Endothelial cell of umbilical vein (primary cell): ENCODE measurements around the gene GALNT1. TPM values are rescaled to one million over a fixed set of nuclear protein-coding genes. Genes with fewer than 3 reads are reported as not detected.

Experiments
- BruUV-seq: library from RNA; stranded (reverse); fragments of 400-500 nt; replicated peaks from 2 replicates; lab custom pipeline; 2021; lab: Mats Ljungman, UMichigan
- CTCF ChIA-PET: fragments of 300-600, 350-600 bp; sonication (Branson Sonifier 250); formaldehyde crosslinking; loops from one replicate; lab custom pipeline; 2021; ENCODE audit warnings: antibody characterized with exemption, inconsistent platforms; lab: Charles Lee
- POLR2A ChIA-PET: fragments of 300-600, 350-600 bp; sonication (Branson Sonifier 250); formaldehyde crosslinking; loops from one replicate; lab custom pipeline; 2021; ENCODE audit warnings: antibody characterized with exemption, inconsistent platforms; lab: Charles Lee
- DNase-seq: peaks from one replicate; pipeline ENCODE4 v3.0.0-alpha.2; 2011; ENCODE audit warnings: low read depth, low spot score
- FAIRE-seq: peaks from 2 replicates; lab custom pipeline; 2011; peaks lifted over from hg19 to GRCh38; lab: Jason Lieb, UNC
- H2AFZ ChIP-seq: 2 replicates; pipeline ENCODE4 v1.6.0; 2012; ENCODE audit warnings: low read depth, low read length, control low read depth, inconsistent platforms
- H3K27ac ChIP-seq: 2 replicates; pipeline ENCODE4 v1.5.1; 2011; ENCODE audit warnings: low read depth, mild to moderate bottlenecking, control low read depth, low read length, moderate library complexity; ENCODE audit not compliant: insufficient read depth
- H3K27me3 ChIP-seq, 2 experiments: 2 replicates each; pipeline versions ENCODE4 v1.6.0 to v1.6.1; 2011; ENCODE audit warnings: low read length in 2 of 2, mixed read lengths in 1 of 2; ENCODE audit not compliant: control insufficient read depth in 2 of 2, insufficient read depth in 2 of 2
- H3K36me3 ChIP-seq, 2 experiments: 2 replicates in 1 of 2; 3 replicates in 1 of 2; pipeline ENCODE4 v1.5.1; 2011; ENCODE audit warnings: low read length in 2 of 2, mild to moderate bottlenecking in 1 of 2, moderate library complexity in 1 of 2; ENCODE audit not compliant: control insufficient read depth in 2 of 2, insufficient read depth in 2 of 2; ENCODE audit errors: extremely low read depth in 1 of 2
- H3K4me1 ChIP-seq: 3 replicates; pipeline ENCODE4 v1.5.1; 2011; ENCODE audit warnings: mild to moderate bottlenecking, low read length; ENCODE audit not compliant: control insufficient read depth, insufficient read depth; ENCODE audit errors: extremely low read depth
- H3K4me2 ChIP-seq: 2 replicates; pipeline ENCODE4 v1.6.1; 2011; ENCODE audit warnings: low read length, control low read depth, mixed read lengths; ENCODE audit not compliant: insufficient read depth
- H3K4me3 ChIP-seq, 3 experiments: fragments of 200-600 bp in 1 of 3; sonication (generic), shearing (Covaris generic) in 1 of 3; replicated peaks in 1 of 3; 2 replicates each; pipeline ENCODE4 v1.5.1; 2011 to 2016; ENCODE audit warnings: control low read depth in 3 of 3, low read length in 3 of 3, mild to moderate bottlenecking in 2 of 3, inconsistent platforms in 1 of 3, low read depth in 1 of 3, moderate library complexity in 1 of 3; ENCODE audit not compliant: insufficient read depth in 1 of 3
- H3K79me2 ChIP-seq: 2 replicates; pipeline ENCODE4 v1.6.0; 2012; ENCODE audit warnings: low read length, inconsistent platforms; ENCODE audit not compliant: control insufficient read depth, insufficient read depth
- H3K9ac ChIP-seq: replicated peaks from 2 replicates; pipeline ENCODE3; 2011; ENCODE audit warnings: low read length, control low read depth; ENCODE audit not compliant: insufficient read depth; ENCODE audit errors: extremely low read depth
- H3K9me1 ChIP-seq: replicated peaks from 3 replicates; pipeline ENCODE4 v1.6.0; 2011; ENCODE audit warnings: mild to moderate bottlenecking, low read length; ENCODE audit not compliant: control insufficient read depth, insufficient read depth; ENCODE audit errors: extremely low read depth
- H3K9me3 ChIP-seq: replicated peaks from 2 replicates; pipeline ENCODE4 v1.5.1; 2012; ENCODE audit warnings: low read length, inconsistent platforms; ENCODE audit not compliant: control insufficient read depth, insufficient read depth
- H4K20me1 ChIP-seq: replicated peaks from 2 replicates; pipeline ENCODE3; 2011; ENCODE audit warnings: mild to moderate bottlenecking, low read length; ENCODE audit not compliant: control insufficient read depth, insufficient read depth; ENCODE audit errors: extremely low read depth
- EZH2 ChIP-seq: IDR thresholded peaks from 2 replicates; pipeline ENCODE4 v1.6.1; 2012; ENCODE audit warnings: borderline replicate concordance, low read depth, mild to moderate bottlenecking, moderate library complexity, low read length, inconsistent platforms; ENCODE audit not compliant: severe bottlenecking
- GATA2 ChIP-seq: IDR thresholded peaks from 2 replicates; pipeline ENCODE4 v1.7.0; 2011; ENCODE audit warnings: low read depth, mild to moderate bottlenecking, moderate library complexity, mixed read lengths, low read length; ENCODE audit not compliant: insufficient read length, insufficient read depth
- JUN ChIP-seq: IDR thresholded peaks from 2 replicates; pipeline ENCODE4 v1.6.1; 2011; ENCODE audit warnings: borderline replicate concordance, low read depth; ENCODE audit not compliant: insufficient read length, insufficient read depth
- MAX ChIP-seq: IDR thresholded peaks from 2 replicates; pipeline ENCODE4 v1.6.1; 2011; ENCODE audit not compliant: insufficient read depth, insufficient read length
- POLR2A ChIP-seq: IDR thresholded peaks from 2 replicates; pipeline ENCODE4 v1.6.1; 2012; ENCODE audit warnings: low read depth, mild to moderate bottlenecking, control low read depth, low read length
- POLR2AphosphoS5 ChIP-seq: IDR thresholded peaks from 2 replicates; pipeline ENCODE4 v1.6.1; 2012; ENCODE audit warnings: low read depth, mild to moderate bottlenecking, control low read depth, low read length, moderate library complexity; ENCODE audit not compliant: insufficient read depth
- dilution Hi-C: fragments of 300-500 bp; cut with MboI; formaldehyde crosslinking; loops from one replicate; pipeline ENCODE4 v1.15.0; 2019; ENCODE audit warnings: low sequenced_read_pairs; ENCODE audit not compliant: extremely low pct_ligation_motif_present
- intact Hi-C: fragments of 100-400 bp; cut with micrococcal nuclease; formaldehyde crosslinking; loops from one replicate; pipeline ENCODE4 v1.10.0; 2022
- polyA plus RNA-seq, 4 experiments: library from polyadenylated mRNA; depleted of rRNA in 3 of 4; stranded (reverse) in 3 of 4; unstranded in 1 of 4; fragments of >200 nt; gene quantifications; 2 replicates each; pipeline versions ENCODE4 v1.2.1 to v1.2.3, GENCODE V29; 2011 to 2012; ENCODE audit warnings: missing spikeins in 1 of 4
- total RNA-seq: library from RNA; stranded (reverse); gene quantifications from 2 replicates; pipeline ENCODE4 v1.2.3, GENCODE V29; 2021
- TF ChIP-seq, protein P1 (sequence below), 2 donors: IDR thresholded peaks; 1 replicate in 1 of 2; 2 replicates in 1 of 2; pipeline ENCODE4 v1.5.1; 2011; ENCODE audit warnings: low read length in 2 of 2, mild to moderate bottlenecking in 2 of 2, moderate library complexity in 2 of 2, control low read depth in 1 of 2, inconsistent platforms in 1 of 2, low read depth in 1 of 2; ENCODE audit not compliant: insufficient read depth in 1 of 2; ENCODE audit errors: extremely low read depth in 1 of 2

Gene GALNT1
- total and polyA plus RNA-seq, 2 donors (not counting 3 experiments of a cell fraction or from before 2014, with no cell fraction given) = 89.9 to 360 TPM

- TF ChIP-seq GATA2 (no peak), POLR2AphosphoS5 (peak; percentile 14)
- Histone ChIP-seq H3K4me2 (peak overlapping the region; percentile 99), H3K9me3 (no peaks in the 10 kb centered on the region), H3K9me1 (no peaks in the 10 kb centered on the region), H3K4me1 (peaks cover 11% of the 10 kb centered on the region), H2AFZ (no peak overlapping the region), H3K4me3 (peak overlapping the region; percentile 94 to 99 (median 99)), H4K20me1 (peaks cover 13% of the 10 kb centered on the region), H3K27ac (peak overlapping the region; percentile 80), H3K36me3 (no peaks in the 10 kb centered on the region), H3K27me3 (no peaks in the 10 kb centered on the region), H3K79me2 (peaks cover 58% of the 10 kb centered on the region), H3K9ac (peak overlapping the region; percentile 93)
- BruUV-seq = TSS peak; percentile 32
- FAIRE-seq = no peak
- dilution Hi-C loops (no loop called here), intact Hi-C loops (loop anchor here (2.0 to 10.0 kb wide), 6 partner anchors 35 to 393 kb away; partner anchors contain the start of gene RMP24)
- ChIA-PET CTCF (interaction anchor here (1.0 to 2.3 kb wide), 3 partner anchors 24 to 196 kb away, joined by 3 to 10 read pairs (median 3); no protein-coding TSS in a partner anchor), POLR2A (interaction anchor here (0.8 to 1.1 kb wide), 3 partner anchors 33 to 183 kb away, joined by 3 to 5 read pairs (median 3); no protein-coding TSS in a partner anchor)
- peak; percentile 23 for DNase-seq
These were observed 530 bp downstream of the GALNT1 start for GRCh38 chr18:35581898-35582641.

DNA sequence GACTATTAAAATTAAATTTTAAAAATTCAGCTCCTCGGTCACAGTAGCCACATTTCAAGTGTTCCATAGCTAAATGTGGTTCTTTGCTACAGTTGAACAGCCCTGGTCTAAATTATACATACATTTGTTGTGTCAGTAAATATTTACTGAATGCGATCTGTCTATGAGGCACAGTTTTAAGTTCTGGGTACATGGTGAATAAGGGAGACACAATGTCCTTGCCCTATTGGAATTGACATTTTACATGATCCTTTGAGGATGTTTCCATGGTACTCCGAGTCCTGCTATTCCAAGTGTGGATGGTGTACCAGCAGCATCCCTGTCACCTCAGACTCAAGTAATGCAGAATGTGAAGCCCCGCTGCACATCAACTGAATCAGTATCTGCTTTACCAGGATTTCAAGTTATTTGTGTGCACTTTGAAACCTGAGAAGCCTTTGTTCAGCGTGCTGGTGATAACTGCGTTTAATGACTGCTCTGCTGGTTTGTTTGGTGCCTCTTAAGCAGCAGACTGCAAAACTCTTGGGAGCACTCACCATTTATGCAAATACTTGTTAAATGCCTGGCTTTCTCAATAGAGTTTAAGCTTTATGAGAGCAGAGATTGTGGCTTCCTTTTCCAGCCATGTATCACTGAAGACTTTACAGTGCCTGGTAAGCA, 1.5 kb downstream of the GALNT1 start:
- peak overlapping the region; percentile 93 for H3K9ac ChIP-seq
- peaks cover 20% of the 10 kb centered on the region for H4K20me1 ChIP-seq
- DNase-seq (peak; percentile 64), FAIRE-seq (peak; percentile 85)
- H3K79me2 ChIP-seq = peaks cover 68% of the 10 kb centered on the region
- CTCF ChIA-PET = interaction anchor here (1.1 to 2.3 kb wide), 4 partner anchors 23 to 197 kb away, joined by 3 to 10 read pairs (median 3); no protein-coding TSS in a partner anchor
- TF ChIP-seq EZH2 = no peak
- no peak for TF ChIP-seq JUN
- TF ChIP-seq GATA2 = no peak
- no peak for TF ChIP-seq POLR2A
- no peak for TF ChIP-seq POLR2AphosphoS5
- TF ChIP-seq, protein P1, sequence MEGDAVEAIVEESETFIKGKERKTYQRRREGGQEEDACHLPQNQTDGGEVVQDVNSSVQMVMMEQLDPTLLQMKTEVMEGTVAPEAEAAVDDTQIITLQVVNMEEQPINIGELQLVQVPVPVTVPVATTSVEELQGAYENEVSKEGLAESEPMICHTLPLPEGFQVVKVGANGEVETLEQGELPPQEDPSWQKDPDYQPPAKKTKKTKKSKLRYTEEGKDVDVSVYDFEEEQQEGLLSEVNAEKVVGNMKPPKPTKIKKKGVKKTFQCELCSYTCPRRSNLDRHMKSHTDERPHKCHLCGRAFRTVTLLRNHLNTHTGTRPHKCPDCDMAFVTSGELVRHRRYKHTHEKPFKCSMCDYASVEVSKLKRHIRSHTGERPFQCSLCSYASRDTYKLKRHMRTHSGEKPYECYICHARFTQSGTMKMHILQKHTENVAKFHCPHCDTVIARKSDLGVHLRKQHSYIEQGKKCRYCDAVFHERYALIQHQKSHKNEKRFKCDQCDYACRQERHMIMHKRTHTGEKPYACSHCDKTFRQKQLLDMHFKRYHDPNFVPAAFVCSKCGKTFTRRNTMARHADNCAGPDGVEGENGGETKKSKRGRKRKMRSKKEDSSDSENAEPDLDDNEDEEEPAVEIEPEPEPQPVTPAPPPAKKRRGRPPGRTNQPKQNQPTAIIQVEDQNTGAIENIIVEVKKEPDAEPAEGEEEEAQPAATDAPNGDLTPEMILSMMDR (IDR thresholded peaks at IDR 0.05; ENCODE audit: extremely low read depth in 1 of 2, insufficient read depth in 1 of 2, low read depth in 1 of 2, low read length in 2 of 2) = no peak
- TF ChIP-seq MAX = no peak
- intact Hi-C loops = loop anchor here (1.0 to 10.0 kb wide), 7 partner anchors 34 to 392 kb away; partner anchors contain the start of gene RMP24
- H3K27me3 ChIP-seq = no peaks in the 10 kb centered on the region
- dilution Hi-C loops = no loop called here
- H3K4me2 ChIP-seq = peak overlapping the region; percentile 99
- no peak overlapping the region for H2AFZ ChIP-seq
- H3K4me1 ChIP-seq = peaks cover 11% of the 10 kb centered on the region
- POLR2A ChIA-PET = interaction anchor here (0.9 to 1.1 kb wide), 3 partner anchors 34 to 184 kb away, joined by 3 to 5 read pairs (median 3); no protein-coding TSS in a partner anchor
- no peaks in the 10 kb centered on the region for H3K9me3 ChIP-seq
- H3K4me3 ChIP-seq = peak overlapping the region; percentile 94 to 99 (median 99)
- peak overlapping the region; percentile 80 for H3K27ac ChIP-seq
- peaks cover 0 to 2% of the 10 kb centered on the region in 2 experiments for H3K36me3 ChIP-seq
- no TSS peak for BruUV-seq
- no peaks in the 10 kb centered on the region for H3K9me1 ChIP-seq
